Kidney (tissue), 14 donors: ENCODE measurements around the gene NPEPL1. TPM values are rescaled to one million over a fixed set of nuclear protein-coding genes. Genes with fewer than 3 reads are reported as not detected.
A peak's percentile ranks its signal among the peaks of the same experiment; 100 is the strongest.

ENCODE experiments used
- DNase-seq, 5 donors: peaks; one replicate each; pipeline ENCODE4 v3.0.0-alpha.2; 2013 to 2020
- FAIRE-seq: peaks from 2 replicates; lab custom pipeline; 2012; peaks lifted over from hg19 to GRCh38; lab: Jason Lieb, UNC
- H3K27ac ChIP-seq, 2 donors: one replicate each; pipeline ENCODE4 v1.7.0; 2013; ENCODE audit warnings: low read depth in 2 of 2, low read length in 2 of 2, inconsistent platforms in 1 of 2
- H3K27me3 ChIP-seq: one replicate; pipeline ENCODE4 v1.7.1; 2013; ENCODE audit warnings: low read length, inconsistent platforms; ENCODE audit not compliant: control insufficient read depth, insufficient read depth
- H3K36me3 ChIP-seq, 3 donors: one replicate each; pipeline versions ENCODE4 v1.7.0 to v1.7.1; 2013; ENCODE audit warnings: low read length in 3 of 3, control low read depth in 1 of 3, inconsistent platforms in 1 of 3; ENCODE audit not compliant: insufficient read depth in 3 of 3, control insufficient read depth in 2 of 3
- H3K4me1 ChIP-seq, 3 donors: one replicate each; pipeline versions ENCODE4 v1.7.0 to v1.7.1; 2013; ENCODE audit warnings: low read length in 3 of 3, inconsistent platforms in 1 of 3, low read depth in 1 of 3; ENCODE audit not compliant: control insufficient read depth in 2 of 3, insufficient read depth in 2 of 3
- H3K4me3 ChIP-seq, 3 donors: one replicate each; pipeline versions ENCODE4 v1.7.0 to v1.8.1; 2013; ENCODE audit warnings: low read length in 3 of 3, control low read depth in 1 of 3, inconsistent platforms in 1 of 3
- H3K9ac ChIP-seq, 3 donors: one replicate each; pipeline versions ENCODE4 v1.7.0 to v1.7.1; 2013; ENCODE audit warnings: low read length in 3 of 3, control low read depth in 1 of 3, inconsistent platforms in 1 of 3
- H3K9me3 ChIP-seq, 3 donors: one replicate each; pipeline versions ENCODE4 v1.7.0 to v1.7.1; 2013; ENCODE audit warnings: low read length in 3 of 3, control low read depth in 1 of 3, inconsistent platforms in 1 of 3; ENCODE audit not compliant: control insufficient read depth in 2 of 3, insufficient read depth in 1 of 3
- intact Hi-C: fragments of 100-400 bp; cut with DNase I; formaldehyde crosslinking; loops from one replicate; pipeline ENCODE4 v1.11.1; 2022
- polyA plus RNA-seq: library from polyadenylated mRNA; stranded (reverse); fragments of 350-450 nt; fragmentation: Illumina TruSeq; extraction: RNeasy Lipid Tissue Mini Kit (QIAGEN cat#74804); gene quantifications from one replicate; pipeline ENCODE4 v1.2.3, GENCODE V29; 2014; ENCODE audit warnings: low read depth, low replicate concordance; ENCODE audit not compliant: insufficient read depth
- total RNA-seq: library from RNA; stranded (reverse); fragmentation: NEBNext Ultra II Directional; extraction: Animal tissue kit (Norgen Biotek cat#: 25700); gene quantifications from one replicate; pipeline ENCODE4 v1.2.1, GENCODE V29; 2021
- TF ChIP-seq, protein P1 (sequence below): IDR thresholded peaks from 3 replicates; pipeline ENCODE4 v1.5.1; 2012; ENCODE audit warnings: mild to moderate bottlenecking, moderate library complexity, borderline replicate concordance; ENCODE audit not compliant: insufficient read depth; ENCODE audit errors: extremely low read depth
- donor health status: control.
- donor health status: control.
- donor health status: control.
- donor health status: control.
- donor health status: control.
- donor health status: DM: yes; HTN: yes; CAD: no.
- donor health status: Normal renal cell carcinoma (clear cell type).

Gene NPEPL1
- total and polyA plus RNA-seq, 2 donors from 2014 or later: 39.7 to 60.2 TPM

DNA sequence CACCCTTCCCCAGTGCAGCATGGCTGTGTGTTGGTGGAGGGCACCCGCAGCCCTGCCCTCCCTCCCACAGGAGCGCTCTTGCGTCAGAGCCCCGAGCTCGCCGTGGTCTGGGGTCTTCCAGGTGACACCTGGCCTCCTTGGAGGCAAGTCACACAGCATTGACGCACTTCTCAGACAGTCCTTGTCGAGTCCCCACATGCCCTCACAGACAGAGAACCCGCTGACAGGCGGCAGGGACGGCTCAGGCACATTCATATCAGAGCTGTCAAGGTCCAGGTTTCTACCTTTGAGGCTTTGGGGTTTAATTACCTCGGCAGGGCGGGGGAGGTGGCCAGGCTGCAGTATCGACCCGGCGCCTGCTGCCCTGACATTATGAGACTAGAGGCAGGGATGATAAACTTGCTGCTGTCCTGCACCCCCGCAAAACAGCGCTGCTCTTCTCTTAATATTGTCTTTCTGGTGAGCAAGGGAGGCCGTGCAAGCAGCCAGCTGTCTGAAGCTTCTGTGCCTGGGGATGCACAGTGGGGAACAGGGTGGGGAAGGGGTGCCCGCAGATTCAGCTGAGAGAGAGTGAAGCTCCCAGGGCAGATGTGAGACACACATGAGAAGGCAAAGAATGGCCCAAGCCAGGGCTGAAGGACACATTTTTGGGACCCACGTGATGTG, 4.7 kb downstream of the NPEPL1 start:
- Histone ChIP-seq H3K36me3 (peaks cover 7 to 49% (median 12%) of the 10 kb centered on the region in 3 donors), H3K27me3 (no peaks in the 10 kb centered on the region), H3K9ac (no peak overlapping the region), H3K4me1 (peaks cover 0 to 17% (median 0%) of the 10 kb centered on the region in 3 donors), H3K9me3 (no peaks in the 10 kb centered on the region), H3K4me3 (no peak overlapping the region), H3K27ac (no peak overlapping the region)
- FAIRE-seq: no peak
- peak; percentile 43 to 62 (median 50) for DNase-seq
- TF ChIP-seq, protein P1, sequence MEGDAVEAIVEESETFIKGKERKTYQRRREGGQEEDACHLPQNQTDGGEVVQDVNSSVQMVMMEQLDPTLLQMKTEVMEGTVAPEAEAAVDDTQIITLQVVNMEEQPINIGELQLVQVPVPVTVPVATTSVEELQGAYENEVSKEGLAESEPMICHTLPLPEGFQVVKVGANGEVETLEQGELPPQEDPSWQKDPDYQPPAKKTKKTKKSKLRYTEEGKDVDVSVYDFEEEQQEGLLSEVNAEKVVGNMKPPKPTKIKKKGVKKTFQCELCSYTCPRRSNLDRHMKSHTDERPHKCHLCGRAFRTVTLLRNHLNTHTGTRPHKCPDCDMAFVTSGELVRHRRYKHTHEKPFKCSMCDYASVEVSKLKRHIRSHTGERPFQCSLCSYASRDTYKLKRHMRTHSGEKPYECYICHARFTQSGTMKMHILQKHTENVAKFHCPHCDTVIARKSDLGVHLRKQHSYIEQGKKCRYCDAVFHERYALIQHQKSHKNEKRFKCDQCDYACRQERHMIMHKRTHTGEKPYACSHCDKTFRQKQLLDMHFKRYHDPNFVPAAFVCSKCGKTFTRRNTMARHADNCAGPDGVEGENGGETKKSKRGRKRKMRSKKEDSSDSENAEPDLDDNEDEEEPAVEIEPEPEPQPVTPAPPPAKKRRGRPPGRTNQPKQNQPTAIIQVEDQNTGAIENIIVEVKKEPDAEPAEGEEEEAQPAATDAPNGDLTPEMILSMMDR: no peak
- intact Hi-C loops: no loop called here

GRCh38 chr20:58697867-58698703, 5.5 kb downstream of the NPEPL1 start:
- Histone ChIP-seq H3K27me3 (no peaks in the 10 kb centered on the region), H3K9ac (no peak overlapping the region), H3K36me3 (peaks cover 7 to 55% (median 12%) of the 10 kb centered on the region in 3 donors), H3K4me3 (no peak overlapping the region), H3K27ac (no peak overlapping the region), H3K4me1 (peaks cover 0 to 17% (median 0%) of the 10 kb centered on the region in 3 donors), H3K9me3 (no peaks in the 10 kb centered on the region)
- FAIRE-seq: no peak
- intact Hi-C loops: no loop called here
- TF ChIP-seq, protein P1: no peak
- peak in 2 of 5 donors; percentile 41 to 45 for DNase-seq

DNA sequence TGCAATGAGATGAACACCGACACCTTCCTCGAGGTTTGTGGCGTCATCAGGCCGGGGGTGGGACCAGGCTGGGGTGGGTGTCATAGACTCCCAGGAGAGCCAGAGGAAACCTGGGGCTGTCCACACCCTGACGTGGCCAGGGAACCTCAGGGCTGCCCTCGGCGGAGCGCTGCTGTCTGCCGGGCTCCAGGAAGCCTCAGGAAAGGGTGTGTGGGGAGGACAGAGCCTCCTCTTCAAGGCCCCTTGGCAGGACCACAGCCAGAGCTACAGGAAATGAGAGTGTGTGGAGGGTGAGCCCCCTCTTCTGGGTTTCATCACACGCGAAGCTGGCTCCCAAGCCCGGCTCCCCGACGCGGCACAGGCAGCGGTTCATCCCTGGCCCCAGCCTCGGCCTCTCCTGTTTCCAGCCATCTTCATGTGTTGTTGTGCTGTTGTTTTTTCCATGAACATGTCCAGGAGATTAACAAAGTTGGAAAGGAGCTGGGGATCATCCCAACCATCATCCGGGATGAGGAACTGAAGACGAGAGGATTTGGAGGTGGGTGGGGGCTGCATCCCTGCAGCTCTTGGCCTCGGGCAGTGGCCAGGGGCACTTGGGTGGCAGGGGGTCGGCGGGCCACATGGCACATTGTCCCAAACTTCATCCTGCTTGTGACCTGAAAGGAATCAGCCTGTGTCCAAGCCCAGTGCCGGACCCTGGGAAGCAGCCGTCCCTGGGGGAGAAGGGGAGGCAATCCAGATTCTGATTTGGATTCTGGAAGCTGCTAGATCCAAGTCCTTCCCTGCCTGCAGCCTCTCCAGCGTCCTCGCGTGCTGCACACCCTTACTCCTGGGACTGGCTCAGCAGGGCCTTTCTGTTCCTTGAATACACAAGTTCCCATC, 6.4 kb downstream of the NPEPL1 start:
- Histone ChIP-seq H3K4me1 (peaks cover 0 to 9% (median 0%) of the 10 kb centered on the region in 3 donors), H3K27me3 (no peaks in the 10 kb centered on the region), H3K36me3 (peaks cover 12 to 63% (median 14%) of the 10 kb centered on the region in 3 donors), H3K9me3 (no peaks in the 10 kb centered on the region), H3K27ac (no peak overlapping the region), H3K4me3 (no peak overlapping the region), H3K9ac (no peak overlapping the region)
- TF ChIP-seq, protein P1: no peak
- intact Hi-C loops: no loop called here
- FAIRE-seq (no peak), DNase-seq (peak in 2 of 5 donors; percentile 19 to 52)
